ENCODE data around the gene UPK1A. TPM values are rescaled to one million over a fixed set of nuclear protein-coding genes. Genes with fewer than 3 reads are reported as not detected.

Gene UPK1A
- total and polyA plus RNA-seq, 10 of the 15 experiments (the other 5 are each of a cell fraction or from before 2014, with no cell fraction given), result 0.15 to 1.9 (median 0.26) TPM; not detected in 7

GRCh38 chr19:35693835-35694599 lies 27.7 kb downstream of the UPK1A start (continued):
- TF ChIP-seq E4F1 (IDR thresholded peaks at IDR 0.05; ENCODE audit: borderline replicate concordance, partially characterized antibody) (peak; percentile 51), CHD2 (IDR thresholded peaks at IDR 0.05; ENCODE audit: borderline replicate concordance, low read depth, low read length) (no peak), NRF1 (conservative IDR thresholded peaks at IDR 0.05; ENCODE audit: low read depth, low read length) (no peak), ELK1 (IDR thresholded peaks at IDR 0.05; ENCODE audit: low read depth, low read length) (no peak), POU2F2 (IDR thresholded peaks at IDR 0.05; ENCODE audit: borderline replicate concordance, low read depth, low read length) (peak; percentile 66; the same call in 1 of the 3 replicates), SMARCA5 (IDR thresholded peaks at IDR 0.05) (peak; percentile 97), FOXK2 (IDR thresholded peaks at IDR 0.05) (no peak), MEF2B (IDR thresholded peaks at IDR 0.05; ENCODE audit: partially characterized antibody, poor library complexity, severe bottlenecking) (peak; percentile 15), RELA (IDR thresholded peaks at IDR 0.05; ENCODE audit: borderline replicate concordance, partially characterized antibody) (no peak), CBFB (IDR thresholded peaks at IDR 0.05; ENCODE audit: low read depth) (no peak), CBX5 (IDR thresholded peaks at IDR 0.05; ENCODE audit: low read depth) (no peak), SUPT20H (IDR thresholded peaks at IDR 0.05; ENCODE audit: borderline replicate concordance, control insufficient read depth, low read depth, low read length) (no peak), FOS (IDR thresholded peaks at IDR 0.05; ENCODE audit: borderline replicate concordance, extremely low read depth, insufficient read length) (no peak), SIX5 (IDR thresholded peaks at IDR 0.05; ENCODE audit: low read depth, low read length, severe bottlenecking) (no peak), SIN3A (IDR thresholded peaks at IDR 0.05; ENCODE audit: low read depth, low read length) (peak; percentile 54; the same call in 1 of the 2 replicates), STAT3 (IDR thresholded peaks at IDR 0.05; ENCODE audit: low read depth, low read length) (no peak), EED (IDR thresholded peaks at IDR 0.05; ENCODE audit: low read depth) (no peak; the same call in 1 of the 2 replicates), FOXM1 (IDR thresholded peaks at IDR 0.05; ENCODE audit: low read depth, low read length) (peak; percentile 52; the same call in 1 of the 2 replicates), TAF1 (IDR thresholded peaks at IDR 0.05; ENCODE audit: borderline replicate concordance, low read depth, low read length) (no peak), SREBF1 (IDR thresholded peaks at IDR 0.05; ENCODE audit: low read length) (no peak), KDM1A (IDR thresholded peaks at IDR 0.05; ENCODE audit: borderline replicate concordance) (no peak), RELB (IDR thresholded peaks at IDR 0.05; ENCODE audit: low read depth) (no peak; the same call in 1 of the 2 replicates), SUZ12 (IDR thresholded peaks at IDR 0.05; ENCODE audit: unreplicated experiment) (no peak)
